HG03354 (cell line): Measurements from ENCODE around the gene CCL22.

ENCODE experiments used
- ATAC-seq: cut with Tn5 transposase; IDR thresholded peaks from one replicate; pipeline ENCODE4 v1.9.1; 2021; ENCODE audit warnings: mild to moderate bottlenecking; ENCODE audit not compliant: unreplicated experiment, poor library complexity, severe bottlenecking

The CCL22 gene

DNA sequence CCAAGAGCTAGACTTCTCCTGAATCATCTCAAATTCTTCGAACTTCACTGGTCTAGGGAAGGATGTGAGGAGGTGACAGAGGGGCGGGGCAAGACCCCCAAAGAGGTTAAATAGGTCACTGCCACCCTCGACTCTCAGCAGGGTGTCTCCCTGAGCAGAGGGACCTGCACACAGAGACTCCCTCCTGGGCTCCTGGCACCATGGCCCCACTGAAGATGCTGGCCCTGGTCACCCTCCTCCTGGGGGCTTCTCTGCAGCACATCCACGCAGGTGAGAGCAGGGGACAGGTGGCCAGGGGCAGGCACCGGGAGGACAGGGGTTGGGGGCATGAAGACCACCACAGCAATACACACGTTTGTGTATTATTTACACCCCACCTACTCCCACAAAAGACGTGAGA lies 55.1 kb downstream of the CCL22 start:
- ATAC-seq, result peak; percentile 8
